HG03571 (cell line): ENCODE results near the gene P2RX6.
"Not testable (repeated sequence)": the region's sequence is repeated elsewhere in the genome, so short reads cannot be mapped to it uniquely, and the experiment has no call there.

ENCODE experiments used
- ATAC-seq: cut with Tn5 transposase; IDR thresholded peaks from one replicate; pipeline ENCODE4 v1.9.1; 2021; ENCODE audit not compliant: unreplicated experiment

Gene P2RX6

DNA sequence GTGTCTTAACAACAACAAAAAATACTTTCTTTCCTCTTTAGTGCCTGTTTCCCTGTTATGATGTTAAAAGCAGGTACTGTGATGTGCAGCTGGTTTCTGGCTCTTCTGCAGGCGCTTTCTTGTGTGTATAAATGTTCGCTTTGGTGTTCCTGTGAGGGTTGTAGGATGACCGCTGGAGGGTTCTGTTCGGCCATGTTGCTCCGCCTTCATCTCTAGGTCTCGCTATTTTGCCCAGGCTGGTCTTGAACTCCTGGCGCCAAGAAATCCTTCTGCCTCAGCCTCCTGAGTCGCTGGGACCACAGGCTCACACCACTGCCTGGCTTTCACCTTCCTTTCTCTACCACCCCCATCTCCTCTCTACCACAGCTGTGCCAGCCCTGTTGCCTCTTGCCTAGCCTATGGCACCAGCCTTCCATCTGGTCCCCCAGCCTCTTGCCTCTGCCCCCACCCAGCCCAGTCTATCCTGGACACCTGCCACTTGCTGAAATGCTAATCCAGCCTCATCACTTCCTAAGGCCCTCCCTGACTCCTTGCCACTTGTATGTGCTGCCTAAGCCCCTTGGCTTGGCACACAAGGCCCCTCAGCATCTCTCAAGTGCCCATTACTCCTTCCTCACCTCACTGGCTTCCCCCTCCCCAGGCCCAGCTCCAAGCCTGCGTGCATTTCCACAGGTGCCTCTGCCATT, 36.3 kb downstream of the P2RX6 start:
- no peak for ATAC-seq

GRCh38 chr22:21051831-21052400, 37.0 kb downstream of the P2RX6 start:
- ATAC-seq = no peak

DNA sequence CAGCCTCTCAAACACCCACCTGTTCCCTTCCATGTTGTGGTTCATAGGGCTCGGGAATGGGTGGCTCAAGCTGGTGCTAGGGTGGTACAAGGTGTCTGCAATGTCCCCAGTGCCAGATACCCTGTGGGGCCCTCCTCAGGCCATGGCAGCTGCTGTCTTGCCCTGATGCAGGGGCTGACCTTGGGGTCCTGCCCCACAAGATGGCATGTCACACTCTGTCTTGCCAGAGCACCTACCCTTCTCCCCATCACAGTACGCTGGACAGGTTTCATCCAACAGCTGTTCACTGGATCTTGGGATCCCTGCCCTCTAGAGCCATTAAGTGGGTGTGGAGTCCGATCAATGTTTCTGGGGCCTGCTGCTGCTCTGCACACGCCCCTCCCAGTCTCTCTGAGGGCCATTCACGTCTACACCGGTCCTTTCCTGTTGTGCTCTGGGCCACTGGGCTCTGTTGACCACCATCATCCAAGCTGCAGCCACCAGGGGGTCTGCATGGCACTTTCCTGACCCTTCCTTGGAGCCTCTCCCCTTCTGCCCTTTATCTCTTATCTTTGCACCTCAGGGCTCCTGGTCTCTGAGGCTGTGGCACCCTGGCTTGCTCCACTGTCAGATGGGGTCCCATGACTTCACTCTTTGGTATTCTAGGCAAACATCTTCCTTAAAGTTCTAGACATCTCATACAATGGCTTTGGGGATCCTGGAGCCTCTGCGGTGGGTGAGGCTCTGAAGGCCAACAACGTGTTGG, 37.9 kb downstream of the P2RX6 start:
- ATAC-seq = no peak

DNA sequence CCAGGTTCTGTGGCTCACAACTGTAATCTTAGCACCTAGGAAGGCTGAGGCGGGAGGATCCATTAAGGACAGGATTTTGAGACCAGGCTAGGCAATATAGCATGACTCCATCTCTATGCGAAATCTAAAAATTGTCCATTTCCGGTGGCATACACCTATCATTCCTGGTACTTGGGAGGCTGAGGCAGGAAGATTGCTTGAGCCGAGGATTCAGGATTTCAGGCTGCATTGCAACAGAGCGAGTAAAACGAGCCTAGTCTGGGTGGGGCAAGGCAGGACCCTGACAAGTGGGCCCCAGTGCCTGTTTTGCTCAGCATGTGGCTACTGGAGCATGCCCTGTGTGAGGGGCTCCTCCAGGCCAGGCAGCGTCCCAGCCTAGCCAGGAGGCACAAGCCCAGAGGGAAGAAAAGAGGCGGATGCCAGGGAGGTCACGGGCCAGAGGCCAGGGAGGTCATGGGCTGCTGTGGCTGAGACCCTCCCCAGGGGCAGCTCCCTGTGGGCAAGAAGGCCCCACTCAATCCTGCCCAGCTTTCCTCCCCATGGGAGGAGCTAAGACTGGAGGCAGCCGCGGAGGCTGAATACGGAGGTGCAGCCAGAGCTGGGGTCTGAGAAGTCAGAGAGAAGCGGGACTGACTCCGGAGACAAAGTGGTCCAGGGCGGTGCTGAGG, 39.2 kb downstream of the P2RX6 start:
- ATAC-seq = no peak

DNA sequence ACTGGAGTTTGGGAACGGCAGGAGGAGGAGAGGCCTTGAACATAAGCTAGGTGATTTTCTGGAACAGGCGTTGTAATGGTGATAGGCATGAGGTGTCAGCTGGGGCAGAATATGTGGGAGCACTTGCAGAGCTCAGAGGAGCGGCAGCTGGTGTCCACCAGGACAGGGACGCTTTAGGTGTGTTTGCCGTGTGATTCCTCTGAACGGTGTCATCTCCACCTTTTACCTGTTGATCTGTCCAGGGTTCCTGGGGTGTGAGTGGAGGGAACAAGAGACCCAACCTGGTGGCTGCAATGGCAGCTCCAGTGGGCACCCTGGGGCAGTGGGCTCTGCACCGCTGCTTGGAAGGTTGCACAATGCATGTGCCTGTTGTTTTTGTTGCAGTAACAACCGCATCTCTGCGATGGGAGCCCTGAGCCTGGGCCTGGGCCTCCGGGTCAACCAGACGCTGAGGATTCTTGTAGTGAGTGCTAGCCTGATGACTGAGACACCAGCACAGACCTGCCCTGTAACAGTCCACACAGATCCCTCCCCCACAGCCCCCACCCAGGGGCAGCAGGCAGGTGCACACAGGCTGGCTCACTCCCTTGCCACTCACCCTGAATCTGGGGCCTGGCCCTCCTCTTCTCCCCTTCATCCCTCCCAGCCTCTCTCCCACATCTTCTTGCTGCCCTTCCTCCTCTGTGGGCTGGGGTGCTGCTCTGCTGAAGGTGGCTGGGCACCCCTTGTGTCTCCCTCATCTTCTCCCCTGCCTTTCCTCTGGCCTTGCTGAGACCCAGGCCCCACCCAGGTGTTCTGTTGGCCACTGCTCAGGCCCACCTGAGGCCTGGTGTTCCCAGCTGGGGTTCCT, 40.0 kb downstream of the P2RX6 start:
- no peak for ATAC-seq

- ATAC-seq = no peak
Measured at GRCh38 chr22:21055564-21055834, 40.5 kb downstream of the P2RX6 start.

- ATAC-seq = no peak
Measured at GRCh38 chr22:21055880-21056319, 40.9 kb downstream of the P2RX6 start.

- ATAC-seq = not testable (repeated sequence)
Measured at GRCh38 chr22:21060363-21060762, 45.4 kb downstream of the P2RX6 start.

DNA sequence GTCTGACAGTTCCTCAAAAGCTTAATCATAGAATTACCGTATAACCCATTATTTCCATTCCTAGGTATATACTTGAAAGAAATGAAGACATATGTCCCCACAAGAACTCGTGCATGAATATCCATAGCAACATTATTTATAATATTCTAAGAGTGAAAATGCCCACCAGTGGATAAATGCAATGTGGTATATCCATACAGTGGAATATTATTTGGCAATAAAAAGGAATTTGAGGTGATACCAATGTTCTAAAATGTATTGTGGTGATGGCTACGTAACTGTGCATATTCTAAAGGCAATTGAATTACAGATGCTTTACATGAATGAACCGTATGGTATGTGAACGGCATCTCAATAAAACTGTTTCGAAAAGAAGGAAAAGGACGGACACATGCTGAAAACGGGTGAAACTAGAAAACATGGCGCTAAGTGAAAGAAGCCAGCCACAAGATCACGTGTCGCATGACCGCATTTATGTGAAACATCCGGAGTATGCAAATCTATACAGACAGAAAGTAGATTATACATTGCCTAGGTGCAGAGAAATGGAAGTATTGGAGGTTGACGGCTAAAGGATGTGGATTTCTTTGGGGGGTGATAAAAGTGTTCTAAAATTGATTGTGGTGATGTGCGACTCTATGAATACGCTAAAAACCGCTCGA, 46.8 kb downstream of the P2RX6 start:
- ATAC-seq = not testable (repeated sequence)

- ATAC-seq = not testable (repeated sequence)
Measured at GRCh38 chr22:21064425-21064824, 49.5 kb downstream of the P2RX6 start.

GRCh38 chr22:21064917-21065864, 50.2 kb downstream of the P2RX6 start:
- ATAC-seq = no peak

DNA sequence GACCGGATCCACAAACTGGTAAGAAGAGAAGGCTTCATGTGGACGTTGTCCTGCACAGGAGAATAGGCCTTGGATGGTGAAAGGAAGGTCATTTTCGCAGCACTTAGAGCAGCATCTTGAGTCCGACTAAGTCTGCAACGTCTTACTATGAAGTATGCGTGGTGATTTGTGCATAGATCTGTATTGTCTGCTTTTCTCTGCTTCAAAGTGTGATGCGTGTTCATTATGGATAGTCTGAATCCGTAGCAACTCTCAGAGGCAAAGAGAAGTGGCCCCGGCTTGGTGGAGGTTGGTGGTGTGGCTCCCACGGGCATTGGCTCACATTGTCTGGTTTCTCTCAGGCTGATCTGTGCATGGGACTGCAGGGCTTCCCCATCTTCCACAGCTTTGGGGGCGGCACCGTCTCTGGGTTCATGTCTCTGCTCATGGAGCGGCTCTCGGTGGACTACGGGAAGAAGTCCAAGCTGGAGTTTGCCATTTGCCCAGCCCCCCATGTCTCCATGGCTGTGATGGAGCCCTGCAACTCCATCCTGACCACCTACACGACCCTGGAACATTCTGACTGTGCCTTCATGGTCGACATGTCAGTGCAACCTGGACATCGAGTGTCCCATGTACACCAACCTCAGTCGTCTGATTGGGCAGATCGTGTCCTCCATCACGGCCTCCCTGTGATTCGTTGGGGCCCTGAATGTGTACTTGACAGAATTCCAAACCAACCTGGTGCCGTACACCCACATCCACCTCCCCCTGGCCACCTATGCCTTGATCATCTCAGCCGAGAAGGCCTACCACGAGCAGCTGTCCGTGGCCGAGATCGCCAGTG, 52.3 kb downstream of the P2RX6 start:
- ATAC-seq = no peak

DNA sequence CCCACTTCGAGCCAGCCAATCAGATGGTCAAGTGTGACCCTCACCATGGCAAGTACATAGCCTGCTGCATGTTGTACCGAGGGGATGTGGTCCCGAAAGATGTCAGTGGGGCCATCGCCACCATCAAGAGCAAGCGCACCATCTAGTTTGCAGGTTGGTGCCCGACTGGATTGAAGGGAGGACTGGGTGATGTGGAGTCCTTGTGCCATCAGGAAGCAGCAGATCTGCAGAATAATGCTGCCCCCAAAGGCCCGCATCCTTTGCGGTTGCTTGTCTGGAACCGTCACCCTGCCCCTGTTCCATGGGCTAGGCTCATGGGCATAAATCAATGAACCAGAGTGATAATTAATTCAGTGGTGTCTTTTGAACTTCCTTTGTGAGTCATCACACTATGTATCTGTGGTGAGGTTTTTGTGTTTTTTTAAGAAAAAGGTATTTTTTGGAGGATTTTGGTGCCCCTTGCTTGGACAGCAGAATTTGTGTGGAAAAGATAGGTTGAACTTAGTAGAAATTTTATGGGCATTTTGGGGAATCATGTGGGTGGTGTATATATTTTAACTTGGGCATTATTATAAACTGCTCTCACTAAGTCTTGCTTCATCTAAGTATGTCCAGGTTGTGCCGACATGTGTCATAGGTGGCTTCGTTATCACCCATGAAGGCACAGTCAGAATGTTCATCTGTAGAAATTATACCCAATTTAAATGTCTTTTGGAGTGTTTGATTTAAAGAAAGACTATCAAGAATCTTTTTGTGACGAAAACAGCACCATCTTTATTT, 53.1 kb downstream of the P2RX6 start:
- no peak for ATAC-seq

- no peak for ATAC-seq
Measured at GRCh38 chr22:21068681-21069276, 53.8 kb downstream of the P2RX6 start.

DNA sequence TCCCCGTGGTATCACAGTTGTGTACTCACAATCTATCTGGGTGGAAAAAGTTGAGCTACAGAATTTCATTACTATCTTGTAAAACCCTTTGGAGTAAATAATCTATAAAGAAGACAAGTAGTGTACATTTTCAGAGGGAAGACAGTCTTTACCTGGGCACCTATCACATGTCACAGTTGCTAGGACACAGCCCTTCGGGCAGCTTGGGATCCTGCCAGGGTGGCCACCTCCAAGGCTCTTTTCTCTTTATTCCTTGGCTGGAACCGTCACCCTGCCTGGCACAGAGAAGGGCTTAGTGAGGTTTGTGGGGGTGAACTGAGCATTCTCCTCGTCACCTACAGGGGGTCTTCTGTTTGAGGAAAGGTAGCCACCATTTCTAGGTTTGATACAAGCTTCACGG, 54.4 kb downstream of the P2RX6 start:
- no peak for ATAC-seq

DNA sequence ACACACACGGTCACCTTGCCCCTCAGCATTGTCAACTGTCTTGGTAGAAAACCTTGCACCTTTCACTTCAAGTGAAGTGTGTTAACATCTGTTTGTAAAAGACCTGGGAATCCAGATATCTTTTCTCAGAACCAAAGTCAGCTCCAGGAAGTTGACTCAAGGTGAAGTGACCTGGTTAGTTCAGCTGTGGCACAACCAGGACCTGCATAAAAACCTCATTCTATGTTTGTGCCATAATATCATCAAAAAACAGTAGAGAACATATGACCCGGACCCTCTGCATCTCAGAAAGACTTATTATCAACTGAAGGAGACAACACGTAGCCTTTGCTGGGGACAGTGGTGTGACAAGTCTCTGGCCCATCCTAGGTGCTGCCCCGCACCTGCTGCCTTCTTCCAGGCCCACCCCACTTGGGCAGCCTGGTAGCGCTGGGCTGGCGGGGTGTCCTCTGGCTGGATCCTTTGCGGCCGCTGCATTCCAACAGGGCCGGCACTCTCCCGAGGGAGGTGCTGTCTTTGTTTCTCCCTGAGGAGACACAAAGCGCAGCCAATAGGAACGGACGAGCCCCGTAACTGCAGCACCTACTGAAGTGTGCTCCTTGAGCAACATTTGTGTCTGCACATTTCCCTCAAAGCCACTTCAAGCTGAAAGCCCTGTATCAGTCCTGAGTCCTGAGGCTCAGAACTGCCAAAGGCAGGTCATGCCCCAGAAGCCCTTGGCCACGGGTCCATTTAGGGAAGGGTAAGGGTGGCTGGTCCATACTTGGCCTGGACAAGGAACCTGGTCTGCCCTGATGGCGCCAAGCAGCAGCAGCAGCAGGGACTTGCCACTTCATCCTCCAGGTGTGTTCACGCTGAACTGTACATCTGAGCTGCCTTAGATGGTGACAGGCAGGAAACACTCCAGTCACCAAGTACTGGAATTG, 56.0 kb downstream of the P2RX6 start:
- no peak for ATAC-seq
